Hematopoietic multipotent progenitor cell treated with erythropoietin and hydrocortisone succinate and interleukin-3 and kit ligand, for 15 days (in vitro differentiated cells): ENCODE data around the gene OR11H6.
"Not testable (repeated sequence)": the region's sequence is repeated elsewhere in the genome, so short reads cannot be mapped to it uniquely, and the experiment has no call there.

Experiments used
- DNase-seq: peaks from one replicate; pipeline ENCODE4 v3.0.0-alpha.2; 2015; ENCODE audit warnings: low spot score

The OR11H6 gene

DNA sequence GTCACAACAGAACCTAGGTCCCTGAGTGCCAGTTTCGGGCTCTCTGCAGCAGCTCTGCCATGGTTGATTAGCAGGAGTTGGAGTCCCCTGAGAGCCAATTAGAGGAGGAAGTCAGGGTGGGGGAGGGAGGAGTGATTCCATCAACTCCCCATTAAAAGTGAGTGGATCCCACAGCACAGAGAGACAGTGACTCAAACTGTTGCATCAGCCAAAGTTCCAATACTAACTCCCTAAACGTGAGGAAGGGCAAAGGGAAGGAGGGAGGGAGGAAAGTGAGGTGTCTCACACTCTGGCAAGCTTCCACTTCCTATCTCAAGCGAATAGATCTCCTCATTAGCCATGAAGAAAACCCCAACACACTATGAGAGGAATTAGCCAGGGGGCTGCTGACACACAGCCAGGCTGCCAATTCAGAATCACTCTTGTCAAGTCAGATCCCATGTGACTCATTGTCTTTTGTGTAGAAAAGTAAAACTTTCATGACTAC, 39.2 kb downstream of the OR11H6 start:
- no peak for DNase-seq

DNA sequence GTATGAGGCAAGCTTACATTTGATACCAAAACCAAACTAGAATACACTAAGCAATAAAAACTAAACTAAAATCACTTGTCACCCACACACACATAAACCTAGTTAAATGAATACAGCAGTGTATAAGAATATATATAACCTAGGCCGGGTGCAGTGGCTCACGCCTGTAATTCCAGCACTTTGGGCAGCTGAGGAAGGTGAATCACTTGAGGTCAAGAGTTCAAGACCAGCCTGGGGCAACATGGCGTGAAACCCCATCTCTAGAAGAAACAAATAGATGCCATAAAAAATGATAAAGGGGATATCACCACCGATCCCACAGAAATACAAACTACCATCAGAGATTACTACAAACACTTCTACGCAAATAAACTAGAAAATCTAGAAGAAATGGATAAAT, 40.9 kb downstream of the OR11H6 start:
- not testable (repeated sequence) for DNase-seq

- no peak for DNase-seq
Measured at GRCh38 chr14:20274062-20274461, 50.6 kb downstream of the OR11H6 start.
